Uterus (tissue), 4 donors: Measurements from ENCODE around the gene ATG2A. TPM values are rescaled to one million over a fixed set of nuclear protein-coding genes. Genes with fewer than 3 reads are reported as not detected.
A peak's percentile ranks its signal among the peaks of the same experiment; 100 is the strongest.

ENCODE experiments used
- DNase-seq, 2 donors: peaks; one replicate each; pipeline ENCODE4 v3.0.0-alpha.2; 2019 to 2020
- H3K27ac ChIP-seq, 2 donors: fragments of 200-600 bp; sonication (generic); 1 replicate in 1 of 2; 2 replicates in 1 of 2; pipeline ENCODE4 v1.5.1; 2016 to 2018
- H3K27me3 ChIP-seq, 2 donors: fragments of 200-600 bp; sonication (generic); one replicate each; pipeline ENCODE4 v1.5.1; 2018 to 2019; ENCODE audit warnings: control low read depth in 1 of 2
- H3K36me3 ChIP-seq, 2 donors: fragments of 200-600 bp; sonication (generic); one replicate each; pipeline ENCODE4 v1.5.1; 2019; ENCODE audit warnings: control low read depth in 1 of 2
- H3K4me1 ChIP-seq, 2 donors: fragments of 200-600 bp; sonication (generic); one replicate each; pipeline ENCODE4 v1.5.1; 2018 to 2019; ENCODE audit warnings: control low read depth in 1 of 2
- H3K4me3 ChIP-seq, 2 donors: fragments of 200-600 bp; sonication (generic); 1 replicate in 1 of 2; 2 replicates in 1 of 2; pipeline ENCODE4 v1.5.1; 2018 to 2019; ENCODE audit warnings: mild to moderate bottlenecking in 1 of 2
- H3K9me3 ChIP-seq, 2 donors: fragments of 200-600 bp; sonication (generic); one replicate each; pipeline ENCODE4 v1.5.1; 2019; ENCODE audit warnings: control low read depth in 1 of 2
- CTCF ChIP-seq, 4 experiments: fragments of 200-600 bp in 2 of 4; fragments of 450-650 bp in 2 of 4; sonication (generic) in 2 of 4; IDR thresholded peaks; one replicate each; pipeline ENCODE4 v1.5.1; 2016 to 2019; ENCODE audit warnings: antibody characterized with exemption in 4 of 4, mild to moderate bottlenecking in 2 of 4, moderate library complexity in 1 of 4
- POLR2A ChIP-seq, 2 donors: fragments of 450-650 bp; IDR thresholded peaks; one replicate each; pipeline ENCODE4 v1.6.1; 2016; ENCODE audit warnings: antibody characterized with exemption in 2 of 2, mild to moderate bottlenecking in 1 of 2, moderate library complexity in 1 of 2
- intact Hi-C: fragments of 100-400 bp; cut with DNase I; formaldehyde crosslinking; loops from one replicate; pipeline ENCODE4 v1.15.1; 2023; ENCODE audit warnings: low total_unique reads
- total RNA-seq, 4 donors: library from RNA; depleted of rRNA in 3 of 4; stranded (reverse); fragments of >200 nt in 3 of 4; gene quantifications; one replicate each; pipeline versions ENCODE4 v1.1.0 to v1.2.4, GENCODE V29; 2014 to 2023
- donor health status: DM: yes; HTN: yes; CAD: no.

ATG2A gene
- total RNA-seq, 4 donors from 2014 or later: 6.8 to 39.6 (median 18.4) TPM

- Histone ChIP-seq H3K27me3 (no peaks in the 10 kb centered on the region), H3K4me1 (peaks cover 5 to 32% of the 10 kb centered on the region in 2 donors), H3K9me3 (no peaks in the 10 kb centered on the region), H3K36me3 (no peaks in the 10 kb centered on the region), H3K27ac (no peak overlapping the region), H3K4me3 (no peak overlapping the region)
- intact Hi-C loops: no loop called here
- no peak for DNase-seq
- no peak for TF ChIP-seq POLR2A (IDR thresholded peaks at IDR 0.05)
- TF ChIP-seq CTCF (IDR thresholded peaks at IDR 0.05): no peak
Observed at GRCh38 chr11:64872790-64873488, 44.1 kb downstream of the ATG2A start.

GRCh38 chr11:64871492-64871891, 45.5 kb downstream of the ATG2A start:
- intact Hi-C loops: no loop called here
- Histone ChIP-seq H3K36me3 (no peaks in the 10 kb centered on the region), H3K4me3 (no peak overlapping the region), H3K27ac (peak overlapping the region; percentile 77 to 86), H3K9me3 (no peaks in the 10 kb centered on the region), H3K4me1 (peaks cover 5 to 33% of the 10 kb centered on the region in 2 donors), H3K27me3 (no peaks in the 10 kb centered on the region)
- DNase-seq: no peak
- TF ChIP-seq POLR2A (IDR thresholded peaks at IDR 0.05): no peak
- no peak for TF ChIP-seq CTCF (IDR thresholded peaks at IDR 0.05)

- H3K9me3 ChIP-seq: no peaks in the 10 kb centered on the region
- H3K4me1 ChIP-seq: peaks cover 5 to 33% of the 10 kb centered on the region in 2 donors
- no peak for DNase-seq
- H3K4me3 ChIP-seq: no peak overlapping the region
- peak overlapping the region; percentile 77 to 86 for H3K27ac ChIP-seq
- intact Hi-C loops: no loop called here
- TF ChIP-seq POLR2A (IDR thresholded peaks at IDR 0.05): no peak
- H3K36me3 ChIP-seq: no peaks in the 10 kb centered on the region
- H3K27me3 ChIP-seq: no peaks in the 10 kb centered on the region
Observed at GRCh38 chr11:64870893-64871466, 46.0 kb downstream of the ATG2A start.

- no peaks in the 10 kb centered on the region for H3K36me3 ChIP-seq
- no peaks in the 10 kb centered on the region for H3K9me3 ChIP-seq
- H3K4me1 ChIP-seq: peaks cover 6 to 34% of the 10 kb centered on the region in 2 donors
- peak in 1 of 2 donors; percentile 58 for DNase-seq
- H3K4me3 ChIP-seq: no peak overlapping the region
- intact Hi-C loops: no loop called here
- peak overlapping the region; percentile 77 to 86 for H3K27ac ChIP-seq
- TF ChIP-seq CTCF (IDR thresholded peaks at IDR 0.05) (no peak), POLR2A (IDR thresholded peaks at IDR 0.05) (no peak)
- no peaks in the 10 kb centered on the region for H3K27me3 ChIP-seq
Observed at GRCh38 chr11:64870176-64870892, 46.7 kb downstream of the ATG2A start.

GRCh38 chr11:64869571-64870175, 47.3 kb downstream of the ATG2A start:
- TF ChIP-seq CTCF (IDR thresholded peaks at IDR 0.05): peak in 3 of 4 experiments; percentile 15 to 32 (median 15)
- no peak for TF ChIP-seq POLR2A (IDR thresholded peaks at IDR 0.05)
- no peak overlapping the region for H3K4me3 ChIP-seq
- H3K9me3 ChIP-seq: no peaks in the 10 kb centered on the region
- intact Hi-C loops: no loop called here
- no peaks in the 10 kb centered on the region for H3K27me3 ChIP-seq
- H3K27ac ChIP-seq: peak overlapping the region; percentile 77 to 86
- no peaks in the 10 kb centered on the region for H3K36me3 ChIP-seq
- peaks cover 12 to 41% of the 10 kb centered on the region in 2 donors for H3K4me1 ChIP-seq
- no peak for DNase-seq
